GM19324 (cell line): ENCODE results near the gene MPZL1.

Experiments
- ATAC-seq: cut with Tn5 transposase; IDR thresholded peaks from one replicate; pipeline ENCODE4 v1.9.1; 2021; ENCODE audit warnings: mild to moderate bottlenecking, moderate library complexity; ENCODE audit not compliant: unreplicated experiment, low FRiP score

Gene MPZL1

GRCh38 chr1:167774710-167775109 is 52.9 kb downstream of the MPZL1 start:
- ATAC-seq, result no peak

DNA sequence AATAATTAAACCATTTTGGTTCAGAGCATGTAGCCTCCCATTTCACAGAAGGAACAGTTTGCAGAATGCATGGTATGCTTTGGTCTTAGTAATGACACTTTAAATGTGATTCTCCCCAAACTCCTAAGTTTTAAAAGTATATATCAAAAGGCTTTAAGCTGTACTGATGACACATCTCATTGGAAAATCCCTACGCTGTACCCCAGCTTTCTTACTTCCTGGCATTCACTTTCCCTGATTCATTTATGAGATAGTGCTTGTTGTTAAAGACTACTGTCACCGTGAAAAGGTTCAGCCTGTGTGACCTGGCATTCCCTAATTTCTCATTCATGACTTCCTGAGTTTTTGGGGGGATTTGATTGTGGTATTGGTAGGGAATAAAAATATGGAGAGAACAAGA is 53.4 kb downstream of the MPZL1 start:
- no peak for ATAC-seq

- no peak for ATAC-seq
These were observed 54.4 kb downstream of the MPZL1 start for GRCh38 chr1:167776151-167776550.

- no peak for ATAC-seq
These were observed 55.0 kb downstream of the MPZL1 start for GRCh38 chr1:167776616-167777268.

DNA sequence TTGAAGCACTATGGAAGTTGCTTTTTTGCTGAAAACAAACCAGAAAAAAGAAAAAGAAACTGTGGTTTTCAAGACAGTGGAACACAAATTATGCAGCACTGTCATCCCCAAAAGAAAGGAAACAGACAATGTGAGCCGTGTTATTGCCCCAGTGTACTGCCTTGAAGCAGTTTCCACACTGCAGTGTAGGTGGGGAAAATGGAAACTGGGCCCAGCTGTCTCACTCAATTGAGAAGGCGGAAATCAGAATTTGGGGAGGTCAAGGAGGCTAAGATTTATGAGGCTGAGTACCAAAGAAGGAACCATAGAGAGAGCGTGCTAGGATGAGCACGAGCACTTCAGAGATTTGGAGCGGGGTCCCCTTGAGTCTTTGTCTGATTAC is 55.5 kb downstream of the MPZL1 start:
- no peak for ATAC-seq

GRCh38 chr1:167781558-167781957 is 59.8 kb downstream of the MPZL1 start:
- no peak for ATAC-seq

- ATAC-seq, result no peak
These were observed 61.2 kb downstream of the MPZL1 start for GRCh38 chr1:167782946-167783345.

- no peak for ATAC-seq
These were observed 63.2 kb downstream of the MPZL1 start for GRCh38 chr1:167784876-167785550.

GRCh38 chr1:167786502-167786901 is 64.7 kb downstream of the MPZL1 start:
- ATAC-seq, result no peak

DNA sequence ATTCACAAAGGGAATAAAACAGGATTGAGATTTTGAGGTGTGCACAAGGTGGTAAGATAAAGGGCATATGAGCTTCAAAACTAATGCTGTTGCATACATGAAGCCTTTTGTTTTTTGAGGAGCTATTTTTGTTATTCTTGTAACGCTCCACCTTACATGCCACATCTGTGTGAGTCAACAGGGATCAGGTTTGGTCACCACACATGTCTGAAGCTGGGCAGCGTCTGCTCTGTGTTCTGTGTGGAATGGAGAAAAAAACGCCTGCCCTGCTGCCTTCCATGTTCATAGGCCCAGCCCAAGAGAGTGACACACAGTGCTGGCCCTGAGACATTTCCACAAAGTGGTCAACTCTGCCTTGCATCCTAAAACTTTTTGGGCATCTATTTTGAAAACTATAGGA is 67.7 kb downstream of the MPZL1 start:
- ATAC-seq, result no peak

DNA sequence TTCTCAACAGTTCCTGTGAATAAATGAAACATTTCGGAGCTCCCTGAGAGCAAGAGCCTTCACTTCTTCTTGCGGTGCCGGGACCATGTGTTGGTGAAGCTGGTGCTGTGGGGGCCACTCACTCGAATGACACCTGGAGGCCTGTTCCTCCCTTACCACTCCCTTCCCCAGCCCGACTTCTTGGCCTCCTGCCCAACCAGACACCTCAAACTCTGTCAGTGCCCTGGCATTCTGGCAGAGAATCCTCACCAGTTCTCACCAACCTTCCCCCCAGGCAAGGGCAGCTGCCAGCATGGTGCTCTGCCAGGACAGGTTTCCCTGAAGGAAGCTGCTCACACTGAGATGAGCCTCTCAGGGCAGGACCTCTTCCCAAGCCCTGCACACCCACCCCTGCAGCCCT is 68.3 kb downstream of the MPZL1 start:
- ATAC-seq, result no peak

DNA sequence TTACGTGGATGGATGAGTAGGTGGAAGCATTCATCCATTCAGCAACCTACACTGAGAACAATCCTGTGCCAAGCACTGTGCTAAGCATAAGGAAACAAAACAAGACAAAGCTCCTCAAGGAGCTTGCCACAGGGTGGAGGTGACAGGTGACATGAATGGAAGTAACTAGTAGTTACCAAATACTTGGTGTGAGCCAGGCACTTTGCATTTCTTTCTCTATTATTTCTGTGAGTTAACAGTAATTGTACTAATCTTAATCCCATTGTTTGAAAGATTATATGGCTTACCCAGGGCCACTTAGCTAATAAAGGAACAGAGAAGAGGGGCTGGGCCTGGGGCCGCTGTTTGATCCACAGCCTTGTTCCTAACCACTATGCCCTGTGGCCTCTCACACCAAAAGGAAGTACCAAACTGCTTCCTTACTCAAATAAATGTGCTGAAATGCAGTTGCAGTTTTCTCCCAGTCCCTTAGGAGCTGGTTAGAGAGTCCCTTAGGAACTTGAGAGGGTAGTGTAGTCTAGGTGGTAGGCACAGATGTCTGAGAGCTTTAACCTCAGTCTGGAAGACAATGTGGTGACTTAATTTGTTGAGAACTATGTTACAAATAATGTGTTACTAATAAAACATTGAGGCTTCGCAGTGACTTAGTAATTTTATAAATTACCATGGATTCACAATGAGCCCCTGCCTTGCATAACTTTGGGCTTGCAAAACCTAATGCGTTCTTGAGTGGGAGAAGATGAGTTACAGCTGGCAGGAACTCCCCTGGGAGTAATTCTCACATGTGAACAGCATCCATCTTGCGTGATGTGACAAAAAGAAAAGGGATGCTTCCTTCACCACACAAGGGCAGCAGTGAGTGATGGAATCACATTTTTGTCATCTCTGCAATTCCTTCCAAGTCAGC is 69.8 kb downstream of the MPZL1 start:
- ATAC-seq, result no peak

DNA sequence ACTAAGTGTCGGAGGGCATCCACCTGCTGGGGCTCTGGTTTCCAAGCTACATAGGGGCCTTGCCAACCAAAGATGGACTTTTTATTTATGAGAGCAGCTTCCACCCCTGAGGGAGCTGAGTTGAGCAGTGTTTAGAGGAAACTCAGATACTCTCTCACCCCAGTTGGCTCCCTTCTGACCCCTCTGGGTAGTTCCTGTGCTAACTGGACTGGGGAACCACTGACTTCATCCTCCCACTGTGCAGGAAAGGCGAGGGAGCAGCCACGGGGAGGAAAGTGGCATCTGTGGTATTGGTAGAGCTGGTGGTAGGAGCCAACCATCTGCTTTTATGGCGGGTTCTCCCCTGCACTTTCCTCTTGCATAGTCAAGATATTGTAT is 70.4 kb downstream of the MPZL1 start:
- ATAC-seq, result no peak

- ATAC-seq, result no peak
These were observed 72.3 kb downstream of the MPZL1 start for GRCh38 chr1:167794043-167794442.

GRCh38 chr1:167795810-167796740 is 74.3 kb downstream of the MPZL1 start:
- no peak for ATAC-seq

DNA sequence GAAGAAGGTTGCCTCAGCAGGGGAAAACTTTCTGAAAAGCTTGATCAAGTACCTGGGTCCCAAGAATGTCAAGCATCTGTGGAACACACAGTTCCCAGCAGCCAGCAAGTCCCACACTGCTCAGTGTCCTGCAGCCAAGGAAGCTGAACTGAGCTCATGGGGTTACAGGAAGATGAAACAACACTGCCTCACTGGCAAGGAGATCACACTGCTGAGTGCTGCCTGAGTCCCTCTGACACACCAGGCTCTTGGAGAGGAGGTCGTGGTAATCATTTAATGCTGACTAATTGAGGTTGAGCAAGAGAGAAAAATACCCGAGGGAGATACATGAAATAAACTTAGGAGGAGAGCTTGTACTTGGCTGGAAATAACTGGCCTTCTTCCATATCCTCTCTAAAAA is 75.2 kb downstream of the MPZL1 start:
- ATAC-seq, result no peak

GRCh38 chr1:167798952-167799351 is 77.2 kb downstream of the MPZL1 start:
- no peak for ATAC-seq

- no peak for ATAC-seq
These were observed 78.0 kb downstream of the MPZL1 start for GRCh38 chr1:167799747-167800146.

DNA sequence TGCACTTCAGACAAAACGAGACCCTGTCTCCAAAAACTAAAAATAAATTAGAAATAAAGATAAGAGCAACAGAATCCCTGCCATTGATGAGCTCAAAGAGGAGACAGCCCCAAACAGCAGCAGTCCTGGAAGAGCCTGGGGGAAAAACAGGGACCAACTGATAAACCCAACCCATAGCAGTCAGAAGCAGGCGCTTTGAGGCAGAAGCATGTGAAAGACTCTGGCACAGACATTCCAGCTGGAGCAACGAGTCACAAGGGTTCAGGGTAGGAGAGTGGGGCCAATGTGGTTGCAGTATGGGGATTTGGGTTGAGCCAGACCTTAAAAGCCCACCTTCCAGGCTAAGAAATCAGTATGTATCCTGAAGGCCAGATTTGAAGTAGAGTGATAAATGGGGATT is 78.5 kb downstream of the MPZL1 start:
- ATAC-seq, result no peak

GRCh38 chr1:167802235-167802634 is 80.5 kb downstream of the MPZL1 start:
- ATAC-seq, result no peak
